D721Med (cell line): ENCODE data around the gene RNF125.

Source experiments
- DNase-seq: peaks from one replicate; pipeline ENCODE4 v3.0.0; 2011; ENCODE audit warnings: low spot score; ENCODE audit not compliant: insufficient read length
- FAIRE-seq: peaks from 2 replicates; lab custom pipeline; 2011; peaks lifted over from hg19 to GRCh38; lab: Jason Lieb, UNC
- TF ChIP-seq, protein P1 (sequence below): IDR thresholded peaks from 2 replicates; pipeline ENCODE4 v1.5.1; 2012; ENCODE audit warnings: mild to moderate bottlenecking, control low read depth; ENCODE audit not compliant: insufficient read depth; ENCODE audit errors: missing control alignments

Gene RNF125

DNA sequence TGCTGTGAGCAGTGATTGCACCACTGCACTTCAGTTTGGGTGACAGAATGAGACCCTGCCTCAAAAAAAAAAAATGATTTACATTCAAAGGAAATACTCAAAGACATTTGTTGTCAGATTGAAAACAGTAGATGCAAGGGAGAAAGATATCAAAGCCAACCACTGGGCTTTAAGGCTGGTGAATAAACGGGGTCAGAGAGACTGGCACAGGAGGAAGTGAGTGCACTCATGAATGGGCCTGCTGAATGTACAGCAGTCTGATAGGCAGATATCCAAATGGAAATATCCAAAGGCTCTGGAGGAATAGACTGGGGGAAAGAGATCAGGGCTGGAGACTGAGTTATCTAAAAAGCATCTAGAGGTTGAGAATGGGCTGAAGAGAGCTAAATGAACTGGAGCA lies 10.9 kb downstream of the RNF125 start:
- DNase-seq: no peak
- no peak for FAIRE-seq
- TF ChIP-seq, protein P1, sequence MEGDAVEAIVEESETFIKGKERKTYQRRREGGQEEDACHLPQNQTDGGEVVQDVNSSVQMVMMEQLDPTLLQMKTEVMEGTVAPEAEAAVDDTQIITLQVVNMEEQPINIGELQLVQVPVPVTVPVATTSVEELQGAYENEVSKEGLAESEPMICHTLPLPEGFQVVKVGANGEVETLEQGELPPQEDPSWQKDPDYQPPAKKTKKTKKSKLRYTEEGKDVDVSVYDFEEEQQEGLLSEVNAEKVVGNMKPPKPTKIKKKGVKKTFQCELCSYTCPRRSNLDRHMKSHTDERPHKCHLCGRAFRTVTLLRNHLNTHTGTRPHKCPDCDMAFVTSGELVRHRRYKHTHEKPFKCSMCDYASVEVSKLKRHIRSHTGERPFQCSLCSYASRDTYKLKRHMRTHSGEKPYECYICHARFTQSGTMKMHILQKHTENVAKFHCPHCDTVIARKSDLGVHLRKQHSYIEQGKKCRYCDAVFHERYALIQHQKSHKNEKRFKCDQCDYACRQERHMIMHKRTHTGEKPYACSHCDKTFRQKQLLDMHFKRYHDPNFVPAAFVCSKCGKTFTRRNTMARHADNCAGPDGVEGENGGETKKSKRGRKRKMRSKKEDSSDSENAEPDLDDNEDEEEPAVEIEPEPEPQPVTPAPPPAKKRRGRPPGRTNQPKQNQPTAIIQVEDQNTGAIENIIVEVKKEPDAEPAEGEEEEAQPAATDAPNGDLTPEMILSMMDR: no peak

DNA sequence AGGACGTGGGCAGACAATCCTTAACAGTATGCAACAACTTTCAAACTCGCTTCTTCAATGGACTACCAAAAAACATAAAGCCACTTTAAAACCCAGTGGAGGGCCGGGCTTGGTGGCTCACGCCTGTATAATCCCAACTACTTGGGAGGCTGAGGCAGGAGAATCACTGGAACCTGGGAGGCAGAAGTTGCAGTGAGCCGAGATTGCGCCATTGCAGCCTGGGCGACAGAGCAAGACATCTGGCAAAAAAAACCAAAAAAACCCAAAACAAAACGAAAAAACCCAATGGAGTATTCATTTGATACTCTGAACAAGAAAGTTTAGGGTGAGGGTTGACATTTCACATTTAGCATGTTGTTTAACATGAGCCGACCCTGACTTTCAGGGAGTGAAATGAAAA lies 14.0 kb downstream of the RNF125 start:
- TF ChIP-seq, protein P1: no peak
- FAIRE-seq: no peak

DNA sequence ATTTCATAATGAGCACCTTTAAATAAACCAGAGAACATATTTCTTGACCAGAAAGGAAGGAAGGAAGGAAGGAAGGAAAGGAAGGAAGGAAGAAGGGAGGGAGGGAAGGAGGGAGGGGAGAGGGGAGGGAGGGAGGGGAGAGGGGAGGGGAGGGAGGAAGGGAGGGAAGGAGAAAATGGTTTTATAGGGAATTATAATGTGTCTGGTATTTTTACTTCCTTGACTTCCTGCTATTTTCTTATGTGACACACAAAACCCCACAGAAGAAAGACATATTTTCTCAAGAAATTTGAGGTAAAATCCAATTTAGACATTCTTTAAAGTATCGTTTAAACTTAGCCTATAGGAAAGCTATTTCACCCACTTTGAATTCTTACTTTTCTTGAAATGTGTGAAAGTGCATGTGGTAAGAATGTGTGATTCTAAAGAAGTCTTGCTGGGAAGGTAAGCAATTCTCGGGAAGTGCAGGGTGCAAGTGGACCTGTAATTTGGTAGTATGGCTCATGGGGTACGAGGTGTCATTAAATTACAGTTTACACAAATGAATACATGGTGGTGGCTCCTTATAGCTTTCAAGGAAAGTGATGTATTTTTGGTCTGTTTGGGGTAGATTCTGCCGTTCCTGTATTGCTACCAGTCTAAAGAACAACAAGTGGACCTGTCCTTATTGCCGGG lies 18.0 kb downstream of the RNF125 start:
- FAIRE-seq: no peak
- no peak for DNase-seq
- TF ChIP-seq, protein P1: no peak

More for the DNA sequence above, 14.0 kb downstream of the RNF125 start:
- no peak for DNase-seq

DNA sequence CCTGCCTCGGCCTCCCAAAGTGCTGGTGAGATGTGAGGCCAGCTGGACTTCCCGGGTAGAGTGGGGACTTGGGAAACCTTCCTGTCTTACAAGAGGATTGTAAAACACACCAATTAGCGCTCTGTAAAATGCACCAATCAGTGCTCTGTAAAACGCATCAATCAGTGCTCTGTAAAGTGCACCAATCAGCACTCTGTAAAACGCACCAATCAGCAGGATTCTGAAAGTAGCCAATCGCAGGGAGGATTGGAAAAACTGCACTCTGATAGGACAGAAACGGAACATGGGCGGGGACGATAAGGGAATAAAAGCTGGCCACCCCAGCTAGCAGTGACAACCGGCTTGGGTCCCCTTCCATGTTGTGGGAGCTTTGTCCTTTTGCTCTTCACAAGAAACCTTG lies 19.0 kb downstream of the RNF125 start:
- TF ChIP-seq, protein P1: no peak
- FAIRE-seq: no peak

DNA sequence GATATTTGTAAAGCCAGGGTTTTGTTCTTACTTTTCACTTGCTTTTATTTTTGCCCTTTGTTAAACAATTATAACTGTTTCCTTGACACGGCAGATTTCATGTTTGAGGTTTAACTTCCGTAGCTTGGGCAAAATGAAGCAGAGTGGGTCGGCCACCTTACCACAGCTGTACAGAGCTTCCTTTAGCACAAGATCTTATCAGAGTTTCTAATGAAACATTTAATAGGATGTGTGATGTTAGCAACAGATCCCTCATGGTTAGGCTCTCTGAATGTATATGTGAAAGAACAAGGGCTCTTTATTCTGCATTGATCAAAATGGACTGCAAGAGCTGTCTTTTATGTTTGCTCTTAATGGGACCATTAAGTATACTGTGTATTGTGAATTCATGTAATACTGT lies 22.3 kb downstream of the RNF125 start:
- FAIRE-seq (no peak), DNase-seq (no peak)
- TF ChIP-seq, protein P1: no peak

More for the DNA sequence above, 19.0 kb downstream of the RNF125 start:
- no peak for DNase-seq

DNA sequence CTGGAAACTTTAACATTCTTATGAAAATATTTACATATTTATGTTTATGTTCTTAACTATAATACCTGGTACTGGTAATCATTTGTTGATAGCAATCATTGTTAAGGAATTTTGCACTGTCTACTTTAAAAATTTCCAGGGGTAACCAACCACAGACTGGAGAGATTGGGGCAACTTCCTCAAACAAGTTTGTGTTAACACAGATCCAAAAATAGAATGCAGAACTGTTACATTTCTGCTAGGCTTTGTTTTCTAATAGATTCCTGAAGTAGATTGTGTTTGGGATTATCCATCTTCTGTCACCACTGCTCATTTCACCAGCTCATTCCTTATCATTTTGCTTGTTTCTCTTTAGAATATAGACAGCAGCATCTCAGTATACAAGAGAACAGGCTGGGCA lies 23.7 kb downstream of the RNF125 start:
- DNase-seq: no peak
- TF ChIP-seq, protein P1: no peak
- peak; percentile 21 for FAIRE-seq

DNA sequence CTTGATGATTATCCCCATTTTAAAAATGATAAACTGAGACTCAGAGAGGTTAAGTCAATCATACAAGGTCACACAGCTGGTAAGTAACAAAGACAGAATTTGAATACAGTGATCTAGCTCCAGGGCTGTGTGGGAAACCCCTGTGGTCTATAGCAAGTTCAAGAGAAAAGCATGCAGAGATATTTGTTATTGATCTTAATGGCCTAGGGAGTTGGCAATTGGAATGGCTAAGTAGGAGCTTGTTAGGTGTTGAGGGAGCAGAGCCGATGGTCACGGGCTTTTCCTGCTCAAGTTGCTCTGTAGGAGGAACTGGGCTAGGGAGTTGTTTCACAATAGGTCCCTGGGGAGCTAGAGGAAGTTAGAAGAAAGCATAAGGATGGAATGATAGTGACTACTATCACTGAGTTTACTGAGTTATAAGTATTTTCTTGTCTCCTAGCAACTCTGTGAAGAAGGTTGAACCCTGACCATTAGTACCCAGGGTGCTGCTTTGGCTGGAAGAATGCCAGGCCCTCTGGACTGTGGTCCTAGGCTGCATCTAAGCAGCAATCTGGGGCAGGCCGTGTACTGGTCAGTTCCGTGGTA lies 30.0 kb downstream of the RNF125 start:
- FAIRE-seq: no peak
- DNase-seq: no peak
- TF ChIP-seq, protein P1: no peak
